ENCODE results near the gene KRTAP20-4. TPM values are rescaled to one million over a fixed set of nuclear protein-coding genes. Genes with fewer than 3 reads are reported as not detected.

KRTAP20-4 gene
- total RNA-seq, 1 donor from 2014 or later: not detected

- no peak for DNase-seq (ENCODE audit: low spot score)
- Mint-ChIP-seq H3K27me3 (ENCODE audit: unreplicated experiment) (no peaks in the 10 kb centered on the region), H3K4me1 (ENCODE audit: unreplicated experiment) (no peaks in the 10 kb centered on the region), H3K9me3 (ENCODE audit: unreplicated experiment) (no peaks in the 10 kb centered on the region), H3K36me3 (ENCODE audit: low read depth, unreplicated experiment) (no peaks in the 10 kb centered on the region), H3K4me3 (ENCODE audit: unreplicated experiment) (no peak overlapping the region), H3K27ac (ENCODE audit: unreplicated experiment) (no peak overlapping the region)
- no peak for TF ChIP-seq CTCF (IDR thresholded peaks at IDR 0.05; ENCODE audit: unreplicated experiment)
These were observed 8.3 kb upstream of the KRTAP20-4 start for GRCh38 chr21:30612132-30612531.

- no peaks in the 10 kb centered on the region for H3K9me3 Mint-ChIP-seq (ENCODE audit: unreplicated experiment)
- DNase-seq (ENCODE audit: low spot score): no peak
- no peaks in the 10 kb centered on the region for H3K36me3 Mint-ChIP-seq (ENCODE audit: low read depth, unreplicated experiment)
- no peaks in the 10 kb centered on the region for H3K4me1 Mint-ChIP-seq (ENCODE audit: unreplicated experiment)
- no peak within 1 kb of the TSS for H3K27ac Mint-ChIP-seq (ENCODE audit: unreplicated experiment)
- no peaks in the 10 kb centered on the region for H3K27me3 Mint-ChIP-seq (ENCODE audit: unreplicated experiment)
- TF ChIP-seq CTCF (IDR thresholded peaks at IDR 0.05; ENCODE audit: unreplicated experiment): no peak
- no peak within 1 kb of the TSS for H3K4me3 Mint-ChIP-seq (ENCODE audit: unreplicated experiment)
These were observed 6.6 kb upstream of the KRTAP20-4 start, which contains the start of gene KRTAP6-1 for GRCh38 chr21:30613836-30614235. TSS of gene KRTAP6-1 (minus strand) at chr21:30613930. CDS start at chr21:30613904, 26 bp downstream.

- Mint-ChIP-seq H3K4me3 (ENCODE audit: unreplicated experiment) (no peak overlapping the region), H3K27me3 (ENCODE audit: unreplicated experiment) (no peaks in the 10 kb centered on the region), H3K9me3 (ENCODE audit: unreplicated experiment) (no peaks in the 10 kb centered on the region), H3K4me1 (ENCODE audit: unreplicated experiment) (no peaks in the 10 kb centered on the region), H3K27ac (ENCODE audit: unreplicated experiment) (no peak overlapping the region), H3K36me3 (ENCODE audit: low read depth, unreplicated experiment) (no peaks in the 10 kb centered on the region)
- no peak for TF ChIP-seq CTCF (IDR thresholded peaks at IDR 0.05; ENCODE audit: unreplicated experiment)
- DNase-seq (ENCODE audit: low spot score): no peak
These were observed 5.2 kb upstream of the KRTAP20-4 start for GRCh38 chr21:30615199-30615598.

GRCh38 chr21:30616125-30616524, 4.3 kb upstream of the KRTAP20-4 start, which contains the start of gene KRTAP20-1:
TSS of gene KRTAP20-1 (plus strand) at chr21:30616425. CDS start at chr21:30616455, 30 bp downstream.
- H3K9me3 Mint-ChIP-seq (ENCODE audit: unreplicated experiment): no peaks in the 10 kb centered on the region
- no peak within 1 kb of the TSS for H3K27ac Mint-ChIP-seq (ENCODE audit: unreplicated experiment)
- DNase-seq (ENCODE audit: low spot score): no peak
- no peaks in the 10 kb centered on the region for H3K27me3 Mint-ChIP-seq (ENCODE audit: unreplicated experiment)
- TF ChIP-seq CTCF (IDR thresholded peaks at IDR 0.05; ENCODE audit: unreplicated experiment): no peak
- no peak within 1 kb of the TSS for H3K4me3 Mint-ChIP-seq (ENCODE audit: unreplicated experiment)
- no peaks in the 10 kb centered on the region for H3K36me3 Mint-ChIP-seq (ENCODE audit: low read depth, unreplicated experiment)
- no peaks in the 10 kb centered on the region for H3K4me1 Mint-ChIP-seq (ENCODE audit: unreplicated experiment)

- Mint-ChIP-seq H3K27me3 (ENCODE audit: unreplicated experiment) (no peaks in the 10 kb centered on the region), H3K36me3 (ENCODE audit: low read depth, unreplicated experiment) (peaks cover 9% of the 10 kb centered on the region), H3K9me3 (ENCODE audit: unreplicated experiment) (no peaks in the 10 kb centered on the region), H3K27ac (ENCODE audit: unreplicated experiment) (no peak overlapping the region), H3K4me1 (ENCODE audit: unreplicated experiment) (no peaks in the 10 kb centered on the region), H3K4me3 (ENCODE audit: unreplicated experiment) (no peak overlapping the region)
- no peak for DNase-seq (ENCODE audit: low spot score)
- no peak for TF ChIP-seq CTCF (IDR thresholded peaks at IDR 0.05; ENCODE audit: unreplicated experiment)
These were observed 347 bp upstream of the KRTAP20-4 start for GRCh38 chr21:30620080-30620479.
